ENCODE measurements around the gene NCOA7. TPM values are rescaled to one million over a fixed set of nuclear protein-coding genes. Genes with fewer than 3 reads are reported as not detected.
"Not testable (repeated sequence)": the region's sequence is repeated elsewhere in the genome, so short reads cannot be mapped to it uniquely, and the experiment has no call there.

The NCOA7 gene
- total RNA-seq, 1 experiment from 2014 or later = 34.2 TPM

DNA sequence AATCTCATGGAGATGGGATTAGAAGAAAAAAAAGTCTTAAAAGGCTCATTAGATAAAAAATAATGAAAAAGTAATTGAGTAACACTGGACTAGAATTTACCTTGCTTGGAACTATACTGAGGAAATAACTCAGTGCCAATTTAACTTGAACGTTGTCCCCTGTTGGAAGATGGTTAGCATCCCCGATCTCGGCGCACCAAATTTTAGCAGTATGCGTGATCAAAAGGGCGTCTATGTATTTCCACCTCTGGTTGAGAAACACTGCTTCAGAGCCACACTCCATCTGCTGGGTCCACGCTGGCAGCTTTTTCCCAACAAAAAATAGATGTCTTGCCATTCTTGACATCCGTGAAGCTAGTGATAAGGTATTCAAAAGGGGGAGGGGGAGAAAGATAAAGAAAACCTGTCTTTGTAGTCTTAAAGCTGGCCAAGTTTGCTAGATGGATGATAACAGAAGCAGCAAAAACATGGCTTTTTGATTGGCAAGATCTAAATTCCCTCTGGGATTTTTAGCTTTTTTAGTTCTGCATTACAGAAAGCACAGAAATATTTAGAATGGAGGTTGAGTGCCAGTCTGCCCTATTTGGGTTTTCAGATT, 172.2 kb downstream of the NCOA7 start:
- Histone ChIP-seq H3K79me2 (ENCODE audit: low read length) (peaks cover 91% of the 10 kb centered on the region), H3K9me3 (ENCODE audit: low read length) (no peaks in the 10 kb centered on the region), H3K9ac (ENCODE audit: low read length) (no peak overlapping the region), H3K4me2 (ENCODE audit: low read depth, low read length, poor library complexity, severe bottlenecking) (no peak overlapping the region), H3K4me1 (ENCODE audit: low read length) (peaks cover 41% of the 10 kb centered on the region), H4K20me1 (ENCODE audit: insufficient read depth, low read depth, low read length) (no peaks in the 10 kb centered on the region), H3K4me3 (ENCODE audit: low read length) (no peak overlapping the region), H3K27ac (ENCODE audit: low read length) (no peak overlapping the region), H2AFZ (ENCODE audit: low read length) (no peak overlapping the region), H3K9me2 (replicated peaks; ENCODE audit: insufficient read depth, low read length) (no peaks in the 10 kb centered on the region), H3K27me3 (ENCODE audit: low read length) (no peaks in the 10 kb centered on the region), H3K36me3 (ENCODE audit: insufficient read depth, low read length) (peaks cover 14% of the 10 kb centered on the region; the same call in 1 of the 2 replicates)
- DNase-seq = no peak

- Histone ChIP-seq H3K4me2 (ENCODE audit: low read depth, low read length, poor library complexity, severe bottlenecking) (no peak overlapping the region), H3K36me3 (ENCODE audit: insufficient read depth, low read length) (peaks cover 20% of the 10 kb centered on the region; the same call in 1 of the 2 replicates), H3K4me1 (ENCODE audit: low read length) (peaks cover 41% of the 10 kb centered on the region), H2AFZ (ENCODE audit: low read length) (no peak overlapping the region), H3K9me3 (ENCODE audit: low read length) (no peaks in the 10 kb centered on the region), H3K9ac (ENCODE audit: low read length) (no peak overlapping the region), H3K27me3 (ENCODE audit: low read length) (no peaks in the 10 kb centered on the region), H3K27ac (ENCODE audit: low read length) (no peak overlapping the region), H3K9me2 (replicated peaks; ENCODE audit: insufficient read depth, low read length) (no peaks in the 10 kb centered on the region), H3K79me2 (ENCODE audit: low read length) (peaks cover 91% of the 10 kb centered on the region), H4K20me1 (ENCODE audit: insufficient read depth, low read depth, low read length) (no peaks in the 10 kb centered on the region), H3K4me3 (ENCODE audit: low read length) (no peak overlapping the region)
- no peak for DNase-seq
Measured at GRCh38 chr6:125963817-125964216, 173.1 kb downstream of the NCOA7 start.

DNA sequence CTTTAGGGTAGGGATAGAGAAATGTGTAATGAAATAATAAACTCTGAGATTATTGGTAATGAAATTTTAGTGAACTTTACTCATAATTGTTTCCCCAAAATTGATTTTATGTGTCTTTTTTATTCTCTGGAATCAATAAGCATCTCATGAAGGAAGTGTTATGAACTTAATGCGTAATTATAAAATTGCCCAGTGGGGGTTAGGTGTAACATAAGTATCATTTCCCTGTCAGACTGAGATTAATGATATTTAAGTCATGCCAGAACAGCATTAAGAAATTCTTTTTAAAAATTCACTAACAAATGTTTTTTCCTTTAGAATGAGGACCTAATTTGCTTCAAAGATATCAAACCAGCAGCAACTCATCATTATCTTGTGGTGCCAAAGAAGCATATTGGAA, 175.8 kb downstream of the NCOA7 start:
- H4K20me1 ChIP-seq (ENCODE audit: insufficient read depth, low read depth, low read length) = no peaks in the 10 kb centered on the region
- no peak overlapping the region for H2AFZ ChIP-seq (ENCODE audit: low read length)
- no peak overlapping the region for H3K4me2 ChIP-seq (ENCODE audit: low read depth, low read length, poor library complexity, severe bottlenecking)
- peaks cover 34% of the 10 kb centered on the region for H3K4me1 ChIP-seq (ENCODE audit: low read length)
- peak; percentile 51 for DNase-seq
- H3K9me2 ChIP-seq (replicated peaks; ENCODE audit: insufficient read depth, low read length) = no peaks in the 10 kb centered on the region
- peaks cover 16% of the 10 kb centered on the region; the same call in 1 of the 2 replicates for H3K36me3 ChIP-seq (ENCODE audit: insufficient read depth, low read length)
- H3K9me3 ChIP-seq (ENCODE audit: low read length) = no peaks in the 10 kb centered on the region
- H3K4me3 ChIP-seq (ENCODE audit: low read length) = no peak overlapping the region
- H3K9ac ChIP-seq (ENCODE audit: low read length) = no peak overlapping the region
- H3K79me2 ChIP-seq (ENCODE audit: low read length) = peaks cover 89% of the 10 kb centered on the region
- no peak overlapping the region for H3K27ac ChIP-seq (ENCODE audit: low read length)
- no peaks in the 10 kb centered on the region for H3K27me3 ChIP-seq (ENCODE audit: low read length)

GRCh38 chr6:125968493-125968892, 177.7 kb downstream of the NCOA7 start:
- Histone ChIP-seq H3K36me3 (ENCODE audit: insufficient read depth, low read length) (peaks cover 21% of the 10 kb centered on the region; the same call in 1 of the 2 replicates), H3K9ac (ENCODE audit: low read length) (no peak overlapping the region), H3K4me2 (ENCODE audit: low read depth, low read length, poor library complexity, severe bottlenecking) (peak overlapping the region; percentile 37), H3K27ac (ENCODE audit: low read length) (no peak overlapping the region), H3K4me1 (ENCODE audit: low read length) (peaks cover 23% of the 10 kb centered on the region), H3K27me3 (ENCODE audit: low read length) (no peaks in the 10 kb centered on the region), H2AFZ (ENCODE audit: low read length) (no peak overlapping the region), H3K79me2 (ENCODE audit: low read length) (peaks cover 82% of the 10 kb centered on the region), H3K9me2 (replicated peaks; ENCODE audit: insufficient read depth, low read length) (no peaks in the 10 kb centered on the region), H4K20me1 (ENCODE audit: insufficient read depth, low read depth, low read length) (no peaks in the 10 kb centered on the region), H3K9me3 (ENCODE audit: low read length) (no peaks in the 10 kb centered on the region), H3K4me3 (ENCODE audit: low read length) (no peak overlapping the region)
- DNase-seq = no peak

GRCh38 chr6:125970760-125971159, 180.0 kb downstream of the NCOA7 start:
- peaks cover 32% of the 10 kb centered on the region for H3K4me1 ChIP-seq (ENCODE audit: low read length)
- H3K4me3 ChIP-seq (ENCODE audit: low read length) = no peak overlapping the region
- no peaks in the 10 kb centered on the region for H4K20me1 ChIP-seq (ENCODE audit: insufficient read depth, low read depth, low read length)
- H3K36me3 ChIP-seq (ENCODE audit: insufficient read depth, low read length) = peaks cover 29% of the 10 kb centered on the region
- no peaks in the 10 kb centered on the region for H3K27me3 ChIP-seq (ENCODE audit: low read length)
- H3K9me2 ChIP-seq (replicated peaks; ENCODE audit: insufficient read depth, low read length) = no peaks in the 10 kb centered on the region
- H2AFZ ChIP-seq (ENCODE audit: low read length) = no peak overlapping the region
- no peak overlapping the region for H3K9ac ChIP-seq (ENCODE audit: low read length)
- no peak for DNase-seq
- no peak overlapping the region for H3K27ac ChIP-seq (ENCODE audit: low read length)
- no peaks in the 10 kb centered on the region for H3K9me3 ChIP-seq (ENCODE audit: low read length)
- no peak overlapping the region for H3K4me2 ChIP-seq (ENCODE audit: low read depth, low read length, poor library complexity, severe bottlenecking)
- peaks cover 68% of the 10 kb centered on the region for H3K79me2 ChIP-seq (ENCODE audit: low read length)

DNA sequence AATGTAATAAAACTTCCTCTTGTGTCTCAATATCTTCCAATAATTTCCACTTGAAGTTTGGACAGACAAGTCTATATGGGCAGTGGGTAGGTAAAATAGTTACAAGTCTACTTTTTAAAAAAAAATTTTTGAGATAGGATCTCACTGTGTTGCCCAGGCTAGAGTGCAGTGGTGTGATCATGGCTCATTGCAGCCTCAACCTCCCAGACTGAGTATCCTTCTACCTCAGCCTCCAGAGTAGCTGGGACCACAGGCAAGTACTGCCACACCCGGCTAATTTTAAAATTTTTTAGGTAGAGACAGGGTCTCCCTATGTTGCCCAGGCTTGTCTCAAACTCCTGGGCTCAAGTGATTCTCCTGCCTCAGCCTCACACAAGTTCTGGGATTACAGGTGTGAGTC, 181.7 kb downstream of the NCOA7 start:
- peaks cover 29% of the 10 kb centered on the region for H3K36me3 ChIP-seq (ENCODE audit: insufficient read depth, low read length)
- not testable (repeated sequence) for H3K9me3 ChIP-seq (ENCODE audit: low read length); H3K4me2 ChIP-seq (ENCODE audit: low read depth, low read length, poor library complexity, severe bottlenecking); H3K4me3 ChIP-seq (ENCODE audit: low read length); H3K27me3 ChIP-seq (ENCODE audit: low read length); H3K9ac ChIP-seq (ENCODE audit: low read length); DNase-seq; H3K27ac ChIP-seq (ENCODE audit: low read length); H3K9me2 ChIP-seq (replicated peaks; ENCODE audit: insufficient read depth, low read length); H2AFZ ChIP-seq (ENCODE audit: low read length); H4K20me1 ChIP-seq (ENCODE audit: insufficient read depth, low read depth, low read length)
- peaks cover 62% of the 10 kb centered on the region for H3K79me2 ChIP-seq (ENCODE audit: low read length)
- H3K4me1 ChIP-seq (ENCODE audit: low read length) = peaks cover 24% of the 10 kb centered on the region

DNA sequence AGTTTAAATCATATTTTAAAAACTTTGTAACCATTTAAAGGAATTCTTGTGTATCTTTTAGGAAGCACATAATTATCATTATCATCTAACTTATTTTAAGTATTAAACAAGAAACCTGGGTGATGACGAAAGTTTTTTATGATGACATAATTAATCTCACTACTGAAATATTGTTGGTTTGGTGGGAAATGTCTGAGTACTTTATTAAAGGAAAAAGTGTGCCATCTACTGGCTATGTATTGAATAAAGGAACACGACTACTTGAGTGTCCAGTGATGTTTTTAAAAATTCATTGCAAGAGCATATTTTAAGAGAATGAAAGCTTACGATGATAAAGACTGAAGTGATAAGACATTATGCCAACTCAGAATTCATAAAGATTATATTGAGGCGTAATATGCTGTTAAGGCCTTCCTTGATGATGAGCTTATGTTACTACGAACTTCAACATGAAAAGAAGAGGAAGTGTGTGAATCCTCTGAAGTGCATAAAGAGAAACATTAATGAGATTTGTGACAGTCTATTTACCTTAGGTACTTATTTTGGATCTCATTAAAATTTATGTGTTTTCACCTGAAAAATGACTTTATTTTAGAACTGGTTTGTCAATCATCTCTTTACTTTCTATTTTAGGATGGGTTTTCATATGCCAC, 183.6 kb downstream of the NCOA7 start:
- Histone ChIP-seq H3K27me3 (ENCODE audit: low read length) (no peaks in the 10 kb centered on the region), H4K20me1 (ENCODE audit: insufficient read depth, low read depth, low read length) (no peaks in the 10 kb centered on the region), H3K9me3 (ENCODE audit: low read length) (no peaks in the 10 kb centered on the region), H3K9me2 (replicated peaks; ENCODE audit: insufficient read depth, low read length) (no peaks in the 10 kb centered on the region), H2AFZ (ENCODE audit: low read length) (peak overlapping the region; percentile 60; the same call in 1 of the 2 replicates), H3K9ac (ENCODE audit: low read length) (peak overlapping the region; percentile 40), H3K4me3 (ENCODE audit: low read length) (no peak overlapping the region), H3K79me2 (ENCODE audit: low read length) (peaks cover 44% of the 10 kb centered on the region), H3K36me3 (ENCODE audit: insufficient read depth, low read length) (peaks cover 21% of the 10 kb centered on the region), H3K4me1 (ENCODE audit: low read length) (peaks cover 11% of the 10 kb centered on the region), H3K4me2 (ENCODE audit: low read depth, low read length, poor library complexity, severe bottlenecking) (peak overlapping the region; percentile 56), H3K27ac (ENCODE audit: low read length) (peak overlapping the region; percentile 41; the same call in 1 of the 2 replicates)
- peak; percentile 87 for DNase-seq

DNA sequence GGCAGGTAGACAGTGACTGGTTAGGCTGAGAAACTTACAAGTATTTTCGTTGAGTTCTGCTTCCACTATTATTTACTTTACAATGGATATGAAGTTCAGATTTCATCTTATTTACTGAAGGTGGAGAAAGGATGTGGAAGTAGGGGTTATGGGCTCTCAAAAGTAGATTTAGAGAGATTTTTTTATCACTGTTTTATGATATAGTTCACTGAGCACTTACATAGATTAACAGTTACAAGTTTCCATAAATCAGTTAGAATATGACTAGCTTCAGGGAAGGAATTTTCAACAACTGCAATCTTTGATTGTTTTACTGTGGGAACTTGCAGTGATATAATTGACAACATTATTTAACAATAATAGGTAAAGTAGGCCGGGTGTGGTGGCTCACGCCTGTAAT, 188.3 kb downstream of the NCOA7 start:
- no peak overlapping the region for H3K4me3 ChIP-seq (ENCODE audit: low read length)
- no peaks in the 10 kb centered on the region for H4K20me1 ChIP-seq (ENCODE audit: insufficient read depth, low read depth, low read length)
- H3K4me1 ChIP-seq (ENCODE audit: low read length) = peaks cover 11% of the 10 kb centered on the region
- no peak overlapping the region for H3K27ac ChIP-seq (ENCODE audit: low read length)
- 0 out of 2 replicates have a peak, but pooled peaks cover 10% of the 10 kb centered on the region for H3K79me2 ChIP-seq (ENCODE audit: low read length)
- no peak overlapping the region for H2AFZ ChIP-seq (ENCODE audit: low read length)
- DNase-seq = no peak
- no peak overlapping the region for H3K9ac ChIP-seq (ENCODE audit: low read length)
- H3K9me2 ChIP-seq (replicated peaks; ENCODE audit: insufficient read depth, low read length) = no peaks in the 10 kb centered on the region
- no peaks in the 10 kb centered on the region for H3K9me3 ChIP-seq (ENCODE audit: low read length)
- H3K4me2 ChIP-seq (ENCODE audit: low read depth, low read length, poor library complexity, severe bottlenecking) = no peak overlapping the region
- peaks cover 18% of the 10 kb centered on the region for H3K36me3 ChIP-seq (ENCODE audit: insufficient read depth, low read length)
- no peaks in the 10 kb centered on the region for H3K27me3 ChIP-seq (ENCODE audit: low read length)
